Measurements from ENCODE around the gene CCDC60.

- TF ChIP-seq POLR2A (IDR thresholded peaks at IDR 0.05) (no peak), CTCF (IDR thresholded peaks at IDR 0.05) (no peak), EP300 (IDR thresholded peaks at IDR 0.05) (no peak), POLR2AphosphoS5 (IDR thresholded peaks at IDR 0.05) (no peak)
Observed at GRCh38 chr12:119528241-119528640, 193.7 kb downstream of the CCDC60 start.

Measured in stomach (tissue), 4 donors.